B cell (primary cell): ENCODE results near the gene NTHL1.

ENCODE experiments used
- CTCF ChIP-seq: fragments of 200-600 bp; IDR thresholded peaks from one replicate; pipeline ENCODE4 v1.8.0; 2022; ENCODE audit warnings: antibody characterized with exemption, mild to moderate bottlenecking
- EZH2 ChIP-seq: IDR thresholded peaks from 2 replicates; pipeline ENCODE4 v1.6.1; 2012; ENCODE audit warnings: borderline replicate concordance, low read depth, mild to moderate bottlenecking, moderate library complexity, low read length; ENCODE audit not compliant: insufficient read depth, poor library complexity, severe bottlenecking

- TF ChIP-seq CTCF (no peak), EZH2 (no peak)
Observed at GRCh38 chr16:2066139-2066538, 18.5 kb upstream of the NTHL1 start.
